Ovary (tissue), 3 donors: ENCODE measurements around the gene GNB1L.

Source experiments
- EP300 ChIP-seq: sonication (generic); formaldehyde crosslinking; IDR thresholded peaks from one replicate; pipeline ENCODE4 v1.6.1; 2017; ENCODE audit warnings: antibody characterized with exemption
- POLR2A ChIP-seq: fragments of 450-650 bp; IDR thresholded peaks from one replicate; pipeline ENCODE4 v1.6.1; 2017; ENCODE audit warnings: antibody characterized with exemption, mild to moderate bottlenecking, moderate library complexity
- TF ChIP-seq, protein P1 (sequence below), 3 donors: fragments of 450-650 bp in 2 of 3; fragments of 200-600 bp in 1 of 3; IDR thresholded peaks; one replicate each; pipeline versions ENCODE4 v1.5.1 to v1.8.0; 2016 to 2022; ENCODE audit warnings: antibody characterized with exemption in 3 of 3, mild to moderate bottlenecking in 1 of 3
- donor health status: DM: no; HTN: no; CAD: no.

- TF ChIP-seq, protein P1, sequence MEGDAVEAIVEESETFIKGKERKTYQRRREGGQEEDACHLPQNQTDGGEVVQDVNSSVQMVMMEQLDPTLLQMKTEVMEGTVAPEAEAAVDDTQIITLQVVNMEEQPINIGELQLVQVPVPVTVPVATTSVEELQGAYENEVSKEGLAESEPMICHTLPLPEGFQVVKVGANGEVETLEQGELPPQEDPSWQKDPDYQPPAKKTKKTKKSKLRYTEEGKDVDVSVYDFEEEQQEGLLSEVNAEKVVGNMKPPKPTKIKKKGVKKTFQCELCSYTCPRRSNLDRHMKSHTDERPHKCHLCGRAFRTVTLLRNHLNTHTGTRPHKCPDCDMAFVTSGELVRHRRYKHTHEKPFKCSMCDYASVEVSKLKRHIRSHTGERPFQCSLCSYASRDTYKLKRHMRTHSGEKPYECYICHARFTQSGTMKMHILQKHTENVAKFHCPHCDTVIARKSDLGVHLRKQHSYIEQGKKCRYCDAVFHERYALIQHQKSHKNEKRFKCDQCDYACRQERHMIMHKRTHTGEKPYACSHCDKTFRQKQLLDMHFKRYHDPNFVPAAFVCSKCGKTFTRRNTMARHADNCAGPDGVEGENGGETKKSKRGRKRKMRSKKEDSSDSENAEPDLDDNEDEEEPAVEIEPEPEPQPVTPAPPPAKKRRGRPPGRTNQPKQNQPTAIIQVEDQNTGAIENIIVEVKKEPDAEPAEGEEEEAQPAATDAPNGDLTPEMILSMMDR (IDR thresholded peaks at IDR 0.05): no peak
- TF ChIP-seq POLR2A (no peak), EP300 (no peak)
These were observed 12.9 kb upstream of the GNB1L start for GRCh38 chr22:19867617-19868016.
